HG03039 (cell line): ENCODE measurements around the gene NCLN.

ENCODE experiments used
- ATAC-seq: cut with Tn5 transposase; IDR thresholded peaks from one replicate; pipeline ENCODE4 v1.9.1; 2021; ENCODE audit warnings: mild to moderate bottlenecking, moderate library complexity; ENCODE audit not compliant: unreplicated experiment

The NCLN gene

DNA sequence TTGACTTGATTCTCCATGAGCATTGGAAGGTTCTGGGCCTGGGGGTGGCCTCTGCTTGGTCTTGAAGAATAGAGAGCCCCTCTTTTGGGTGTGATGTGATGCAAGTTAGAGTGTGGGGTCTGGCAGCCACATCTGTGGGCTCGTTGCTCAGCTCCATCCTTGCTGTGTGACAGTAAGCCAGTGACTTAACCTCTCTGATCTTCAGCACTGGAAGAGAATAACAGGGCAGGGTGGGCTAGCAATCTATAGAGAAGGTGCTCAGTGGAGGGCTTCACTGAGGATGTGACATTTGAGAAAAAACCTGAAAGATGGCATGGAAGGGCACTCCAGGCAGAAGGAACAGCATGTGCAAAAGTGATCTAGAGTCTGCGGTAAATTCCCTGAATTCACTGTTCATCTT, 66.9 kb downstream of the NCLN start:
- no peak for ATAC-seq

DNA sequence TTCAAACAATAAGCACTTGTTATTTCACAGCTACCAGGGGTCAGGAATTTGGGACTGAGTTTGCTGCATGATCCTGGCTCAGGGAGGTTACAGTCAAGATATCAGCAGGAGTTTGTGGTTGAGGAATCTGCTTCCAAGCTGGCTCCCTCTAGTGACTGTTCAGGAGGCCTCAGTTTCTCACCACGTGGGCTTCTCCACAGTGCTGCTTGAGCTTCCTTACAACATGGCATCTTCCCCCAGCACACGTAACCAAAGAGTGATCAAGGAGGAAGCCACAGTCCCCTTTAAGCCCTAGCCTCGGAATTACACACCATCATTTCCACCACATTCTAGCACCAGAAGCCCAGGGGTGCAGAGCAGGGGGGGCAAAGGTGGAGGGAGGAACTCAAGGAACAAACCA, 67.5 kb downstream of the NCLN start:
- no peak for ATAC-seq

DNA sequence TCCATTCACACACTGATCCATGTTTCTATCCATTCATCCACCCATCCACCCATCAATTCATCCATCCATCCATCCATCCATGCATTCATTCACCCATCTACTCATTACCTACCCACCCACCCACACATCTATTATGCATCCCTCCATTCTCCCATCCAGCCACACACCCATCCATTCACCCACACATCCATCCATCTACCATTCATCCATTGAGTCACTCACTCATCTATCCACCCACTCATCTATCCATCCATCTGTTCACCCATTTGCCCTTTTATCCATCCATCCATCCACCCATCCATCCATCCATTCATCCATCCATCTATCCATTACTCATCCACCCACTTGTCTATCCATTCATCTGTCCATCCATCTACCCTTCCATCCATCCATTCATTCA, 68.8 kb downstream of the NCLN start:
- ATAC-seq = no peak

DNA sequence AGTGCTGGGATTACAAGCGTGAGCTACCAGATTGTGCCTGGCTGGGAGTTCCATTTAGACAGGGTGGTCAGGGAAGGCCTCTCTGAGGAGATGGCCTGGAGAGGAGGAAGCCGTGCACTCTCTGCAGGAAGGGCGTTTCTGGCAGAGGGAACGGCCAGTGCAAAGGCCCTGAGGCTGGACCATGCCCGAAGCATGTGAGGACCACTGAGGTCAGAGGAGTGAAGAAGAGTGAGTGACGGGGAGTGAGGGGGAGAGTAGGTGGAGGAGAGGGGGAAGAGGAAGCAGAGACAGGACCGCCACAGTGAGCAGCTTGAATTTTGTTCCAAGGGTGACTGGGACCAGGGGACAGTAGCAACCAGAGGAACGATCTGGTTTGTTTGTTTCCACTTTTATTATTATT, 71.3 kb downstream of the NCLN start:
- ATAC-seq = no peak
